OCI-LY1 (cell line): Measurements from ENCODE around the gene PSD2.

Experiments
- H2AFZ ChIP-seq: fragments of 200-600 bp; sonication (generic), shearing (Covaris generic); 2 replicates; pipeline ENCODE4 v1.6.0; 2014; ENCODE audit warnings: antibody characterized with exemption, mild to moderate bottlenecking, low read length
- H3F3A ChIP-seq: fragments of 200-600 bp; sonication (generic), shearing (Covaris generic); 2 replicates; pipeline ENCODE4 v1.6.0; 2014; ENCODE audit warnings: mild to moderate bottlenecking, antibody characterized with exemption, low read length, moderate library complexity; ENCODE audit not compliant: insufficient read depth
- H3K27ac ChIP-seq: fragments of 200-600 bp; sonication (generic); 2 replicates; pipeline ENCODE4 v1.5.1; 2014; ENCODE audit warnings: low read length, mixed run types, mild to moderate bottlenecking, low read depth; ENCODE audit not compliant: poor library complexity, severe bottlenecking
- H3K27me3 ChIP-seq: fragments of 200-600 bp; sonication (generic); 2 replicates; pipeline ENCODE4 v1.6.0; 2014; ENCODE audit warnings: antibody characterized with exemption, mild to moderate bottlenecking, low read length, moderate library complexity; ENCODE audit not compliant: insufficient read depth
- H3K36me3 ChIP-seq: fragments of 200-600 bp; sonication (generic); 2 replicates; pipeline ENCODE4 v1.6.1; 2014; ENCODE audit warnings: mild to moderate bottlenecking, antibody characterized with exemption, low read length, moderate library complexity, mixed read lengths; ENCODE audit not compliant: insufficient read depth
- H3K4me1 ChIP-seq: fragments of 200-600 bp; sonication (generic); 2 replicates; pipeline ENCODE4 v1.5.1; 2014; ENCODE audit warnings: mild to moderate bottlenecking, low read length, moderate library complexity; ENCODE audit not compliant: insufficient read depth, severe bottlenecking
- H3K4me2 ChIP-seq: fragments of 200-600 bp; sonication (generic), shearing (Covaris generic); 2 replicates; pipeline ENCODE4 v1.6.1; 2014; ENCODE audit warnings: low read length
- H3K4me3 ChIP-seq: fragments of 200-600 bp; sonication (generic); 2 replicates; pipeline ENCODE4 v1.5.1; 2014; ENCODE audit warnings: low read length, low read depth, mild to moderate bottlenecking, mixed read lengths; ENCODE audit not compliant: poor library complexity, severe bottlenecking
- H3K79me2 ChIP-seq: fragments of 200-600 bp; shearing (Covaris generic); 2 replicates; pipeline ENCODE4 v1.6.1; 2016; ENCODE audit warnings: mixed run types, low read length, mixed read lengths; ENCODE audit not compliant: insufficient read depth
- H3K9ac ChIP-seq: fragments of 200-600 bp; sonication (generic), shearing (Covaris generic); 2 replicates; pipeline ENCODE4 v1.6.1; 2014; ENCODE audit warnings: mild to moderate bottlenecking, low read length, mixed read lengths
- H3K9me2 ChIP-seq: fragments of 200-600 bp; sonication (generic), shearing (Covaris generic); 2 replicates; pipeline ENCODE4 v1.6.1; 2014; ENCODE audit warnings: low read depth, mild to moderate bottlenecking, low read length, mixed read lengths
- H3K9me3 ChIP-seq: fragments of 200-600 bp; shearing (Covaris generic); 2 replicates; pipeline ENCODE4 v1.6.1; 2014; ENCODE audit warnings: low read length, mixed read lengths
- H4K20me1 ChIP-seq: fragments of 200-600 bp; sonication (generic), shearing (Covaris generic); 2 replicates; pipeline ENCODE4 v1.6.0; 2016; ENCODE audit warnings: mild to moderate bottlenecking, low read length; ENCODE audit not compliant: insufficient read depth
- CTCF ChIP-seq: fragments of 200-600 bp; sonication (generic), shearing (Covaris generic); IDR thresholded peaks from 2 replicates; pipeline ENCODE4 v1.5.1; 2017; ENCODE audit warnings: mild to moderate bottlenecking, antibody characterized with exemption, low read length, moderate library complexity, mixed read lengths
- EZH2 ChIP-seq: fragments of 200-600 bp; sonication (generic), shearing (Covaris generic); IDR thresholded peaks from 2 replicates; pipeline ENCODE4 v1.8.0; 2017; ENCODE audit warnings: borderline replicate concordance, mixed run types, mild to moderate bottlenecking, antibody characterized with exemption, low read length, moderate library complexity, mixed read lengths

Gene PSD2

GRCh38 chr5:139836469-139837208, 41.0 kb downstream of the PSD2 start:
- Histone ChIP-seq H3K79me2 (no peaks in the 10 kb centered on the region), H3K9me3 (no peaks in the 10 kb centered on the region), H3K27ac (no peak overlapping the region), H4K20me1 (no peaks in the 10 kb centered on the region), H3F3A (no peaks in the 10 kb centered on the region), H3K4me3 (no peak overlapping the region), H3K27me3 (no peaks in the 10 kb centered on the region; the same call in 1 of the 2 replicates), H2AFZ (no peak overlapping the region), H3K9ac (no peak overlapping the region), H3K9me2 (no peaks in the 10 kb centered on the region), H3K4me1 (no peaks in the 10 kb centered on the region), H3K36me3 (no peaks in the 10 kb centered on the region), H3K4me2 (no peak overlapping the region)
- TF ChIP-seq EZH2 (no peak), CTCF (no peak)

- Histone ChIP-seq H3K27ac (no peak overlapping the region), H3K9me2 (no peaks in the 10 kb centered on the region), H3K9me3 (no peaks in the 10 kb centered on the region), H3F3A (no peaks in the 10 kb centered on the region), H3K4me3 (no peak overlapping the region), H3K79me2 (no peaks in the 10 kb centered on the region), H3K4me1 (no peaks in the 10 kb centered on the region), H3K4me2 (no peak overlapping the region), H2AFZ (no peak overlapping the region), H3K9ac (no peak overlapping the region), H4K20me1 (no peaks in the 10 kb centered on the region), H3K27me3 (no peaks in the 10 kb centered on the region), H3K36me3 (no peaks in the 10 kb centered on the region)
- TF ChIP-seq EZH2 (no peak), CTCF (no peak)
These were observed 42.2 kb downstream of the PSD2 start for GRCh38 chr5:139837711-139838380.

DNA sequence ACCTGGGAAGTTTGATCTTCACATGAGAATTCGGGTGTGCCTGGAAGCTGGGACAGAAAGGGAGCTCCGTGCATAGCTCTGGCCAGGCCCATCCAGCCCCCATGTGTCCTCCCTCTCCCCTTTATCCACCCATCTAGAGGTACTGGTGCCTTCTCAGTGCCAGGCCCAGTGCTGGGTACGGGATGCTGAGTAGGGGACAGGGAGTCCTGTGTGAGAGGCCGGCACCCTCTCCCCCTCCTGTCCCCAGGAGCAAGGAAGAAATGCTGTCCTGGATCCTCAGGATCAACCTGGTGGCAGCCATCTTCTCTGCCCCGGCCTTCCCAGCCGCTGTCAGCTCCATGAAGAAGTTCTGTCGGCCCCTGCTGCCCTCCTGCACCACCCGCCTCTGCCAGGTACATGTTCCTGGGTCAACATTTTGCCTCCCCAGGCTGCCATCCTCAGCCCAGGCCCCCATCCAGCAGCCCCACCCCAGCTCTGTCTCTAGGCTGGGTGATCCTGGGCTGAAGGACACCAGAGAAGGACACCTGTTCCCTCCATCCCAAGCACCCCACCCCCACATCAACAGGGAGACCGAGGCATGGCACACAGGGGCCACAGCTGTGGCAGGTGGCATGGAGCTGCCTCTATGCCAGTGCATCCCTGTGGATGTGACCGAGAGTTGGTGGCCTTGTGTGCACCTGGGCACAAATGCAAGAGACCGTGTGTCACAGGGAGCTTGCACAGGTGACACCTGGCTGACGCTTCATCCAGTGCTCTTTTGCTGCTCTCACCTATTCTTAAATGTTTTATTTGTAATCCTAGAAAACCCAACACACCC, 43.0 kb downstream of the PSD2 start:
- Histone ChIP-seq H3K9me2 (no peaks in the 10 kb centered on the region), H2AFZ (no peak overlapping the region), H3F3A (no peaks in the 10 kb centered on the region), H3K4me3 (no peak overlapping the region), H3K79me2 (no peaks in the 10 kb centered on the region), H4K20me1 (no peaks in the 10 kb centered on the region), H3K27ac (no peak overlapping the region), H3K27me3 (no peaks in the 10 kb centered on the region), H3K4me2 (no peak overlapping the region), H3K36me3 (no peaks in the 10 kb centered on the region), H3K9ac (no peak overlapping the region), H3K9me3 (no peaks in the 10 kb centered on the region), H3K4me1 (no peaks in the 10 kb centered on the region)
- TF ChIP-seq EZH2, result no peak
- TF ChIP-seq CTCF, result no peak
